Esophagus (tissue), 2 donors: ENCODE measurements around the gene MYF5. TPM values are rescaled to one million over a fixed set of nuclear protein-coding genes. Genes with fewer than 3 reads are reported as not detected.

ENCODE experiments used
- H3K27ac ChIP-seq, 2 donors: one replicate each; pipeline ENCODE4 v1.5.1; 2013; ENCODE audit warnings: low read depth in 2 of 2, mild to moderate bottlenecking in 2 of 2, inconsistent platforms in 1 of 2, low read length in 1 of 2, moderate library complexity in 1 of 2
- H3K27me3 ChIP-seq, 2 donors: one replicate each; pipeline ENCODE4 v1.6.1; 2013; ENCODE audit warnings: low read length in 2 of 2, control low read depth in 1 of 2, mild to moderate bottlenecking in 1 of 2; ENCODE audit not compliant: insufficient read depth in 2 of 2, control insufficient read depth in 1 of 2
- H3K36me3 ChIP-seq, 2 donors: one replicate each; pipeline ENCODE4 v1.6.1; 2013; ENCODE audit warnings: low read length in 1 of 2; ENCODE audit not compliant: control insufficient read depth in 2 of 2, insufficient read depth in 2 of 2
- H3K4me1 ChIP-seq, 2 donors: one replicate each; pipeline ENCODE4 v1.6.1; 2013; ENCODE audit warnings: low read length in 1 of 2; ENCODE audit not compliant: control insufficient read depth in 2 of 2, insufficient read depth in 2 of 2
- H3K4me3 ChIP-seq, 2 donors: one replicate each; pipeline ENCODE4 v1.5.1; 2013; ENCODE audit warnings: low read length in 2 of 2, mild to moderate bottlenecking in 2 of 2, low read depth in 1 of 2, moderate library complexity in 1 of 2
- H3K9me3 ChIP-seq, 2 donors: one replicate each; pipeline ENCODE4 v1.6.1; 2013; ENCODE audit warnings: mild to moderate bottlenecking in 2 of 2, low read depth in 1 of 2, low read length in 1 of 2, moderate library complexity in 1 of 2; ENCODE audit not compliant: control insufficient read depth in 2 of 2, insufficient read depth in 1 of 2
- WGBS, 2 donors: extraction: QIAGEN DNeasy Blood & Tissue Kit; methylation state at CpG; one replicate each; pipeline ENCODE4 v1.1.7; 2013; 5-methylcytosine and 5-hydroxymethylcytosine counted together
- polyA plus RNA-seq, 2 donors: library from polyadenylated mRNA; stranded (reverse); fragments of 200-250 nt; gene quantifications; one replicate each; pipeline ENCODE4 v1.2.3, GENCODE V29; 2013
- donor health status: healthy with polysubstance abuse.
- donor health status: Bipolar disorder and iron deficiency.

MYF5 gene
- polyA plus RNA-seq, 2 donors: not detected

DNA sequence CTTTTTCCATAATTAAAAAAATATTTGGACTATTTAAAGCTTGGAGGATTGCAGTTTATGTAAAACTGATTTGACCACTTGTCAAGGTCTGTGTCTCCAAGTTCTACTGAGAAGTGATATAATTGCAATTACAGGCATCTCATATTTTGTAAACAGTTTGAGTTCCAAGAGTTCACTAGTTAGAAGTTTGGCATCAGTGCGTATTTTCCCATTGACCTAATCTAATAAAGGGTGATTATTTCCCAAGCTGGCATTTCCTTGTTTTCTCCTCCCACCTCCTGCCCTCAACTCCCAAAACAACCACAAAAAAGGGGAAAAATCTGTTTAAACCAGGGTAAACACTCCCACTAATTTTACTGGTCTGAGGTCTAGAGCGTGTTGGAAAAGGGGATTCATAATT, 12.3 kb upstream of the MYF5 start:
- H3K36me3 ChIP-seq: no peaks in the 10 kb centered on the region
- 78 to 79% methylated on average over 2 of the region's 2 CpGs for WGBS, 2 donors
- peaks cover 0 to 3% of the 10 kb centered on the region in 2 donors for H3K4me1 ChIP-seq
- H3K9me3 ChIP-seq: no peaks in the 10 kb centered on the region
- no peaks in the 10 kb centered on the region for H3K27me3 ChIP-seq
- no peak overlapping the region for H3K27ac ChIP-seq
- no peak overlapping the region for H3K4me3 ChIP-seq

DNA sequence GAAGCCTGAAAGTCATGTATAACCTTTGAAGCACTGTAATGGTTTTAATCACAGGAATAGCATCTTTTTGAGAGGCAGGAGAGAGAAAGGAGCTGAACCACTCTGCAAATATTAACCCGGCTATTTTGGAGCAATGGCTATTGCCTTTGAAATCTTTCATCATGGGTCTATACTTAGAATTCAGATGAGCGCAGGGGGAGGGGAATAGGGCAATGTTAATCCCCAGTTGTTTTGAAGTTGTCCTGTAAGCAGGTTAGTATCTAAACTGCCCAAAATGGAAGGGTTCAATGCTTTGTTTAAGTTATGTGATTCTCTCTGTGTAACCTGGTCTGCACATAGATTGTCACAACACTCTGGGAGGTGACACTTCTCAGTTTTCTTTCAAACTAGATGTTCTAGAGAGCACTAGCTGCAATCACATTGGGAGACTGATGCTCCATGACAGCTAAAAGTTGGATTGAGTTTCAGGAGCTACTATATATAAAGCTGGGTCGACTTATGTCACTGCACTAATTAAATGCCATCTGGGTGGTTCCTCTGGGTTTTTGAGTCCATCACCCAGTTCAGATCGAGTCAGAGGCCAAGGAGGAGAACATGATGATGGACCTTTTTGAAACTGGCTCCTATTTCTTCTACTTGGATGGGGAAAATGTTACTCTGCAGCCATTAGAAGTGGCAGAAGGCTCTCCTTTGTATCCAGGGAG, 9.4 kb upstream of the MYF5 start, which contains the start of gene MYF6:
Gene MYF6, plus strand, starts transcription at position 509 of the 704 bp plus-strand sequence. Its CDS starts 86 bp downstream, at position 595.
- Histone ChIP-seq H3K36me3 (no peaks in the 10 kb centered on the region), H3K4me1 (peaks cover 0 to 3% of the 10 kb centered on the region in 2 donors), H3K4me3 (no peak within 1 kb of the TSS), H3K9me3 (no peaks in the 10 kb centered on the region), H3K27ac (no peak within 1 kb of the TSS), H3K27me3 (peaks cover 0 to 4% of the 10 kb centered on the region in 2 donors)
- WGBS, 2 donors: 63 to 67% methylated on average over 4 of the region's 4 CpGs

DNA sequence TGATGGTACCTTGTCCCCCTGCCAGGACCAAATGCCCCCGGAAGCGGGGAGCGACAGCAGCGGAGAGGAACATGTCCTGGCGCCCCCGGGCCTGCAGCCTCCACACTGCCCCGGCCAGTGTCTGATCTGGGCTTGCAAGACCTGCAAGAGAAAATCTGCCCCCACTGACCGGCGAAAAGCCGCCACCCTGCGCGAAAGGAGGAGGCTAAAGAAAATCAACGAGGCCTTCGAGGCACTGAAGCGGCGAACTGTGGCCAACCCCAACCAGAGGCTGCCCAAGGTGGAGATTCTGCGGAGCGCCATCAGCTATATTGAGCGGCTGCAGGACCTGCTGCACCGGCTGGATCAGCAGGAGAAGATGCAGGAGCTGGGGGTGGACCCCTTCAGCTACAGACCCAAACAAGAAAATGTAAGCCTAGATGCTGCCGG, 8.9 kb upstream of the MYF5 start:
- Histone ChIP-seq H3K4me3 (no peak overlapping the region), H3K36me3 (no peaks in the 10 kb centered on the region)
- 47 to 55% methylated on average over 21 of the region's 21 CpGs for WGBS, 2 donors

DNA sequence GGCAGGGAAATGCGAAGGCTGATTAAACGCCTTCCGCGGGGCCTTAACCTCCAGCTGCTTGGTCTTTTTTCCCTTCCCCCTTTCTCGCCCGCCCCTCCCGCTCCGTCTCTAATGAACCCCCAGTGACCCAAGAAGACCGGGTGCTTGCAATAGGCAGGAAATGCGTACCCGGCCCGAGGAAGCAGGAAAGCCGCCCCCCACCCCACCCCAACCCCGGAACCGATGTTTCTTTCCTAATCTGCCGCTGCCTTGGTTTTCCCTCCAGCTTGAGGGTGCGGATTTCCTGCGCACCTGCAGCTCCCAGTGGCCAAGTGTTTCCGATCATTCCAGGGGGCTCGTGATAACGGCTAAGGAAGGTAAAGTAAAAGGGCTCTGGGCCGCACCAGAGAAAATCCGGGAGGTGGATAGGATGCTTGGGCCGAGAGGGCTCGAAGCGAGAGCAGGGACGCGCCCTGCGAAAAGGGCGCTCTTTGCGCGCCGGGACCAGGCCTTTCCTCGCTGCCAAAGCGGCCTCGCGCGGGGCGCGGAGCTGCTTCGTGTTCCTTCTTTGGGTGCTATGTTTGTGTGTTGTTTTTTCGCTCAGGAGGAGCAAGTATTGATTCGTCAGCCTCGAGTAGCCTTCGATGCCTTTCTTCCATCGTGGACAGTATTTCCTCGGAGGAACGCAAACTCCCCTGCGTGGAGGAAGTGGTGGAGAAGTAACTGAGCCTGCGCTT, 8.3 kb upstream of the MYF5 start:
- peaks cover 0 to 3% of the 10 kb centered on the region in 2 donors for H3K4me1 ChIP-seq
- 14 to 17% methylated on average over 50 of the region's 50 CpGs for WGBS, 2 donors
- no peaks in the 10 kb centered on the region for H3K36me3 ChIP-seq
- H3K27ac ChIP-seq: no peak overlapping the region
- no peaks in the 10 kb centered on the region for H3K9me3 ChIP-seq
- H3K27me3 ChIP-seq: peaks cover 0 to 4% of the 10 kb centered on the region in 2 donors
- H3K4me3 ChIP-seq: no peak overlapping the region

More for the DNA sequence above, 8.9 kb upstream of the MYF5 start:
- Histone ChIP-seq H3K9me3 (no peaks in the 10 kb centered on the region), H3K4me1 (peaks cover 0 to 3% of the 10 kb centered on the region in 2 donors), H3K27ac (no peak overlapping the region), H3K27me3 (peaks cover 0 to 4% of the 10 kb centered on the region in 2 donors)

DNA sequence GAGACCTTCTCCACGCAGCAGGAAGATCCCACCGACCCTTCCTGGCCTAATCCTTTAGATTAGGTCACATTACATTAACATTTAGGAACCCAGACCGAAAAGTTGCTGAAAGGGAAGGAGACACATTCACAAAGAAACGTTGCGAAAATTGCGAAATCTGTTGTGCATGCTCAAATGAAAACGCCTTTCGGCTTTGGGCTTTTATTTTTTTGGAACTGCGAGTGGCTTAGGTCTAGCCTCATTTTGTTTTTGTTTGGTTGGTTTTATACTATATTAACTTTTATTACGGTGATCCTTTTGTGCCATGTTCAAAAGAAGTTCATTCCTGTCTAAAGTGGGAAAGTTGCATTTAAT, 7.8 kb upstream of the MYF5 start:
- no peaks in the 10 kb centered on the region for H3K9me3 ChIP-seq
- no peak overlapping the region for H3K4me3 ChIP-seq
- peaks cover 0 to 4% of the 10 kb centered on the region in 2 donors for H3K27me3 ChIP-seq
- WGBS, 2 donors: 46 to 56% methylated on average over 10 of the region's 10 CpGs
- H3K27ac ChIP-seq: no peak overlapping the region
- no peaks in the 10 kb centered on the region for H3K36me3 ChIP-seq
- peaks cover 0 to 3% of the 10 kb centered on the region in 2 donors for H3K4me1 ChIP-seq

DNA sequence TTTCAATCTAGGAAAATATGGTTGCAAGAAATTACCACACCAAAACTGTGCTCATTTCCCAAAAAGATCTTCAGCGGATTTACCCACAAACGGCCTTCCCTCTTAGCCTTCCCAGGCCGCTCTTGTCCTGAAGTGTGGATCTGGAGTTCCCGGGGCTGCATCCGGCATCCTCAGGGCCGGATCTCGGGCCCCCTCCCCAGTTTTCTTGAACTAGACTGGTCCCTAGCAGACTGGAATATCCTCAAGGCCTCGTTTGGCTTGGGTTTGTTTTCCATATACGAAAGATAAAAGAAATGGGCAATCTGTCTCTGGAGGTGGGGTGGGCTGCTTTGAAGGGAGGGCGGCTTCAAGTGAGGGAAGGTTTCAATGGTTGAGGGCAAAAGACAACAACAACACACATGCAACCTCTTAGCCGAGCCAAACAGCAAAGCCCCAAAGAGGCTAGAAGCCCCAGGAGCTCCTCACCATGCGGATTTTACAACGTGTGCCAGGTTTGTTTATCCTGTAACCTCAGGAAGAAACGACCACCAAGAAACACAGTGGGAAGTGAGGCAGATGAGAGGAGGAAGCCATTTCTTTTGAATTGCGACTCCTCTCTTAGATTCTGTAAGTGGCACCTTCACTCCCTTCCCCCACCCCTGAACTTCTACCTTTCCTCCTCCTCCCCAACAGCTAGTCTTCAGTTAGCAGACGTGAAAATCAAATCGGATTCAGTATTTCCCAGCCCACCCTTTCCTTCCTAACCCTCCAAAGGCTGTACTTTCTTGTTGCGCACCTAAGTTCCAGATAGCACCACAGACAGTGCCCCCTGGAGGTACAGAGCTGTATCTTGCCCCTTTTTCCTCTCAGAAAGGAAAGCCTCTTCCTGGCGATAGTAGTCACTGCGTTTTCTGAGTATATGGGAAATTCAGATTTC, 6.6 kb upstream of the MYF5 start:
- Histone ChIP-seq H3K4me1 (peaks cover 0 to 3% of the 10 kb centered on the region in 2 donors), H3K9me3 (no peaks in the 10 kb centered on the region), H3K27ac (no peak overlapping the region), H3K36me3 (no peaks in the 10 kb centered on the region), H3K27me3 (peaks cover 0 to 4% of the 10 kb centered on the region in 2 donors), H3K4me3 (no peak overlapping the region)
- 66 to 74% methylated on average over 20 of the region's 20 CpGs for WGBS, 2 donors

DNA sequence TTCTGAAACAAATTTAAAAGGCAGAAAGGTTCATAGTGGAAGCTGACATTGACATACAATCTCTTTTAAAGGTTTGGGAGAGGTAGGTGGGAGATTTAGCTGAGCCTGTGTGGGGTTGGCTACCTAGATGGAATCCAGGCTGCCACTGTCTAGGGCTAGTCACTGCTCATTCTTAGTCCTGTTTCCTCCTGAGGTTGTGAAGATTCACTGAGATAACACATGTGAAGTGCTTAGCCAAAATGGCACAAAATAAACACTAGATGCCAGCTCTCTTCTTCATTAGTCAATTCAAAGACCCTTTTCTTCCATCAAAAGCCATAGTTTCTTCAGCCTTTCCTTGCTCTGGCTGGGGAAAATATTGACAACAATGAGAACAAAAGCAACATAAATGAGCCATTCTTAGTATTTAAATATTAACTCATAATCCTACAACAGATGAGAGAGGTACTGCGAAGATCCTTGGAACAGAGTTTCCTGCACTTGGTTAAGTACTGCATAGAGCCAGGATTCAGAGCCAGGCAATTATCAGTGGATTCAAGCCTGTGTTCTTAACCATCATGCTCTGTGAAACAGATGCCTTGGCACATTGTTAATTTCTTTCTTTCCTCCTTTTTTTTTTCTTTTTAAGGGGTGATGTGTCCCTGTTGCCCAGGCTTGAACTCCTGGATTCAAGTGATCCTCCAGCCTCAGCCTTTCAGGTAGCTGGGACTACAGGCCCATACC, 5.8 kb upstream of the MYF5 start:
- Histone ChIP-seq H3K27me3 (peaks cover 0 to 4% of the 10 kb centered on the region in 2 donors), H3K4me3 (no peak overlapping the region), H3K27ac (no peak overlapping the region), H3K4me1 (peaks cover 0 to 3% of the 10 kb centered on the region in 2 donors), H3K9me3 (no peaks in the 10 kb centered on the region), H3K36me3 (no peaks in the 10 kb centered on the region)
- 84 to 94% methylated on average over 1 of the region's 1 CpG for WGBS, 2 donors

DNA sequence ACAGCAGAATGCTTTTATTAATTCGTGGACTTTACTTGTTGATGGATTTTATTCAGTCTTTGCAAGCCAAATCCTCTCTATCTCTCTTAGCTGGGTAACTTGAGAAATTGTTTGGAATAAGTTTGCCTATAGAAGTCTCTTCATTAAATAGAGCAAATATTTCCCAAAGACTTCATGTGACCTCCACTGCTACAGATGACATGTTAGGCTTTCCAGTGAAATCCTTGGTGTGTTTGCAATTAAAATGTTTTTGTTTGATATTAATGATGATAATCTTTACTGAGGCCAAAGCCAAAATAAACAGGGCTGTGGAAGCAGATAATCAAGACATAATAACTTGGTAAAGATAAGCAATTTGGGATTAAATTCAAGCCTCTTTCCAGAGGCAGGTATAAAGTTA, 4.8 kb upstream of the MYF5 start:
- H3K27ac ChIP-seq: no peak overlapping the region
- H3K9me3 ChIP-seq: peaks cover 0 to 1% of the 10 kb centered on the region in 2 donors
- no peak overlapping the region for H3K4me3 ChIP-seq
- H3K36me3 ChIP-seq: no peaks in the 10 kb centered on the region
- WGBS, 2 donors: 49 to 50% methylated on average over 1 of the region's 1 CpG
- peaks cover 0 to 3% of the 10 kb centered on the region in 2 donors for H3K4me1 ChIP-seq
- H3K27me3 ChIP-seq: peaks cover 0 to 4% of the 10 kb centered on the region in 2 donors

DNA sequence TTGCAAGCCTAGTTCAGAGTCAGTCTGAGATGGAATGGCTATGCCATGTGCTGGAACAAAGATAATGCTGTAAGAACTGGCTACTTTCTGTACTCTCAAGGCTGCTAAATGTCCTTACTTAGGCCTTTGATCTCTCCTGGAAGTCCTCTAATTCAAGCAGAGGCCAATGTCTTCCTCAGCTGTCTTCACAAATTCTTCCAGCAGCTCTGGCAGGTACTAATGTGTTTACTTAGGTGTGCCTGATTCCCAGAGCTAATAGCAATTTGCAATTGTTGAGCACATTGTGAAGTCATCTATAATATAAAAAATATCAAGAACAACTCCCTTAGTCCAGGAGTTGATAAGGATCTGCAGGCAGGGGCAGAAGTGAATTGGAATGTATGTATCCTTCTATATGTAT, 3.8 kb upstream of the MYF5 start:
- H3K4me1 ChIP-seq: peaks cover 0 to 3% of the 10 kb centered on the region in 2 donors
- H3K27ac ChIP-seq: no peak overlapping the region
- H3K27me3 ChIP-seq: peaks cover 0 to 4% of the 10 kb centered on the region in 2 donors

More for the DNA sequence above, 3.8 kb upstream of the MYF5 start:
- Histone ChIP-seq H3K4me3 (no peak overlapping the region), H3K36me3 (no peaks in the 10 kb centered on the region), H3K9me3 (peaks cover 0 to 5% of the 10 kb centered on the region in 2 donors)
